GM11168 (cell line): ENCODE results near the gene PANK2.
"Not testable (repeated sequence)": the region's sequence is repeated elsewhere in the genome, so short reads cannot be mapped to it uniquely, and the experiment has no call there.

Source experiments
- in situ Hi-C: fragments of 300-500 bp; cut with MboI; formaldehyde crosslinking; loops from one replicate; pipeline ENCODE4 v1.12.0; 2022; ENCODE audit warnings: low sequenced_read_pairs; ENCODE audit not compliant: unreplicated experiment

Gene PANK2

GRCh38 chr20:3971145-3971544, 82.0 kb downstream of the PANK2 start:
- in situ Hi-C loops = no loop called here

DNA sequence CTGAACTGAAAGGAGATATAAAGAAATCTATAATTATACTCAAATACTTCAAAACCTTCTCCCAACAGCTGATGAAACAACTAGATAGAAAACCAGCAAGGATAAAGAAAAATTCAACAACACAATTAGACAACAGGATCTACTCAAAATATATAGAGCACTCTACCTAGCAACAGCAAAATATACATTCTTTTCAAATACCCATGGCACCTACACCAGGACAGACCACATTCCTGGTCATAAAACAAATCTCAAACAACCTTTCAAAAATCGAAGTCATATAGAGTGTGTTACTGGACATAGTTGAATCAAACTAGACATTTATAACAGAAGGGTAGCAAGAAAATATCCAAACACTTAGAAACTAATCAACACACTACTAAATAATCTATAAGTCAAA, 83.0 kb downstream of the PANK2 start:
- in situ Hi-C loops = no loop called here

GRCh38 chr20:3972631-3973030, 83.4 kb downstream of the PANK2 start:
- in situ Hi-C loops = not testable (repeated sequence)

GRCh38 chr20:3973705-3974104, 84.5 kb downstream of the PANK2 start:
- in situ Hi-C loops = no loop called here

DNA sequence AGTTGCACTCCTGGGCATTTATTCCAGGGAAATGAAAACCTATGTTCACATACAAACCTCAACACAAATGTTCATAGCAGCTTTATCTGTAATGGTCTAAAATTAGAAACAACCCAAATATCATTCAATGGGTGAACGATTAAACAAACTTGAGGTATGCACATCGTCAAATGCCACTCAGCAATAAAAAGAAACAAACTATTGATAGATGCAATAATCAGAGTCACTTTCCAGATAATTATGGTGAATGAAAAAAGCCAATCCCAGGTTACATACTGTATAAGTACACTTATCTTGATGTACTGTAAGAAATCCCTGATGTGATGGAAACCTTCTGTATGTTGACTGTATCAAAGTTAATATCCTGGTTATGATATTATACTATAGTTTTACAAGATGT, 87.3 kb downstream of the PANK2 start:
- in situ Hi-C loops = no loop called here
